ENCODE data around the gene SNX24.

SNX24 gene

DNA sequence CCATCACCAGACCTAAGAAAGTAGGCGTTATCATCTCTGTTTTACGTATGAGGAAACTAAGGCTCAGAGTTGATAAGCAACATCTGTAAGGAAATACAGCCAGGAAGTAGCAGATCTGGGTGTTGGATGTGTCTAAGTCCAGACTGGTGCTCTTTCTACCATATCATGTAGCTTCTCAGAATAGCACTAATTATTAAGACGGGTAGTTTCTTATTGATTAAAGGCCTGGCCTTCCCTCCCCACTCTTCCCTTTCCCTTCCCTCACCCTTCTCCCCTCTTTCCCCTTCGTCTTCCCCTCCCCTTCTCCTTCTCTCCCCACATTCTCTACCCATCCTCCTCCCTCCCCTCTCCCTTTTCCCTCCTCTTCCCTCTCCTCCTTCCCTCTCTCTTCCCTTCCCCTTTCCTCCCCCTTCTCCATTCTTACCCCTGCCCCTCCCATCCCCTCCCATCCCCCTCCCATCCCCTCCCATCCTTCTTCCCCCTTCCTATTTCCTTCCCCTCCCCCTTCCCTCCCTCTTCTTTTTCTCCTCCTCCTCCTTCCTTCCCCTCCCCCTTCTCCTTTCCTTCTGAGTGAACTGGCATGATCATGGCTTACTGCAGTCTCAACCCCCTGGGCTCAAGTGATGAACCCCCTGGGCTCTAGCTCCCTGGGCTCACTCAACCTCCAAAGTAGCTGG lies 79.4 kb downstream of the SNX24 start:
- Histone ChIP-seq H3K27ac (ENCODE audit: low read depth, low read length) (no peak overlapping the region), H3K36me3 (ENCODE audit: insufficient read depth, low read length) (no peaks in the 10 kb centered on the region), H3K9ac (ENCODE audit: low read length) (no peak overlapping the region), H3K4me3 (ENCODE audit: low read depth in 1 of 2, low read length in 2 of 2) (no peak overlapping the region), H3K9me3 (ENCODE audit: low read length) (no peaks in the 10 kb centered on the region), H3K27me3 (ENCODE audit: control insufficient read depth in 1 of 2, insufficient read depth in 2 of 2, low read length in 2 of 2) (no peaks in the 10 kb centered on the region), H3K4me1 (ENCODE audit: insufficient read depth, low read length) (no peaks in the 10 kb centered on the region)

DNA sequence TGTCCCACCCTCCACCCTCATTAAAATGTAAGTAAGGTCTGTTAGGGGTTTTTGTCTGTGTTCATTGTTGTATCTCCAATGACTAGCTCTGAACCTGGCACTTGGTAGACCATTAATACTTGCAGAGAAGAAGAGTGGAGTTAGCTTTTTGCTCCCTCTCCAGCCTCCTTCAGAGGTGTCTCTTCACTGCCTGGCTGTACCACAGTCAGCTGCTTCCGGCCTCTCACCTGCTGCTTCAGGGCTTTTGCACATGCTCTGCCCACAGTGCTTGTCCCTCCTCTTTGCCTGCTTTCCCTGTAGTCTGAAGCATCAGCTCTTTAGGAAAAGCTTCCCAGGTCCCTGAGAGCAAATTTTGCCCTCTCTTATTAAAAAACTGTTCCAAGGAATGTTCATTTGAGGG lies 83.6 kb downstream of the SNX24 start:
- H3K36me3 ChIP-seq (ENCODE audit: insufficient read depth, low read length), result no peaks in the 10 kb centered on the region
- H3K27me3 ChIP-seq (ENCODE audit: control insufficient read depth in 1 of 2, insufficient read depth in 2 of 2, low read length in 2 of 2), result no peaks in the 10 kb centered on the region
- no peaks in the 10 kb centered on the region for H3K9me3 ChIP-seq (ENCODE audit: low read length)
- no peaks in the 10 kb centered on the region for H3K4me1 ChIP-seq (ENCODE audit: insufficient read depth, low read length)
- H3K4me3 ChIP-seq (ENCODE audit: low read depth in 1 of 2, low read length in 2 of 2), result no peak overlapping the region
- no peak overlapping the region for H3K27ac ChIP-seq (ENCODE audit: low read depth, low read length)
- H3K9ac ChIP-seq (ENCODE audit: low read length), result no peak overlapping the region

DNA sequence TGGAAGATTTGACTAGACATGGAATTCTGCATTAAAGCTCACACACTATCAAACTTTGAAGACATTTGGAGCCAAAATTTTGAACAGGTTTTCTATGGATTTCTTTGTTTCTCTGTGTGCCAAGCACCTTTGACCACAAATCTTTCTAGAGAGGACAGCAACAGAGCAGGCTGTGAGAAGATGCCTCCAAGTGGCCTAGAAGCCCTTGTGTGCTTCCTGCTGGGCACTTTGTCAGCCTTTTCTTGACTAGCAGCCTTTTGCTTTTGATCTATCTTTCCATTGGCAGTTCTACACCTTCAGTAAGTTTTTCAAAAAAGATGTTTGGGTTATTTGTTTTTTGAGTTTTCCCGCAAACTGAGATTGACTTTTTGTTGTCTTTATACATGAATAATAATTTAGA lies 84.6 kb downstream of the SNX24 start:
- Histone ChIP-seq H3K4me3 (ENCODE audit: low read depth in 1 of 2, low read length in 2 of 2) (no peak overlapping the region), H3K27me3 (ENCODE audit: control insufficient read depth in 1 of 2, insufficient read depth in 2 of 2, low read length in 2 of 2) (no peaks in the 10 kb centered on the region), H3K9ac (ENCODE audit: low read length) (no peak overlapping the region), H3K27ac (ENCODE audit: low read depth, low read length) (no peak overlapping the region), H3K4me1 (ENCODE audit: insufficient read depth, low read length) (no peaks in the 10 kb centered on the region), H3K36me3 (ENCODE audit: insufficient read depth, low read length) (no peaks in the 10 kb centered on the region), H3K9me3 (ENCODE audit: low read length) (no peaks in the 10 kb centered on the region)

DNA sequence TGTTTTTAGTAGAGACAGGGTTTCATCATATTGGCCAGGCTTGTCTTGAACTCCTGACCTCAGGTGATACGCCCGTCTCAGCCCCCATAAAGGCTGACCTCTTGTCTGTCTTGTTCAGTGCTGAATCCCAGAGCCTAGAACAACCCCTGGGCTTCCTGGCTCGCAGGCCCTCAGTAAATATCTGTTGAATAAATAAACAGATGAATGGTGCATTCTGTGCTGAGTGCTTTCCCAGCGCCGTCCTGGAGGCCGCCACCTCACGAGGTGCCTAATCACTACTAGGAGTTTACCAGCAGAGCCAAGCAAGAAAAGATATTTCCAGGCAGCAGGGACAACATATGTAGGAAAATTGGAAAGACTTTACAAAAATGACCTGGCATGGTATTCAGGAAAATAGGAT lies 88.5 kb downstream of the SNX24 start:
- no peaks in the 10 kb centered on the region for H3K27me3 ChIP-seq (ENCODE audit: control insufficient read depth in 1 of 2, insufficient read depth in 2 of 2, low read length in 2 of 2)
- H3K9ac ChIP-seq (ENCODE audit: low read length), result no peak overlapping the region
- H3K9me3 ChIP-seq (ENCODE audit: low read length), result no peaks in the 10 kb centered on the region
- H3K4me3 ChIP-seq (ENCODE audit: low read depth in 1 of 2, low read length in 2 of 2), result no peak overlapping the region
- H3K4me1 ChIP-seq (ENCODE audit: insufficient read depth, low read length), result peaks cover 11% of the 10 kb centered on the region
- H3K36me3 ChIP-seq (ENCODE audit: insufficient read depth, low read length), result no peaks in the 10 kb centered on the region
- no peak overlapping the region for H3K27ac ChIP-seq (ENCODE audit: low read depth, low read length)

DNA sequence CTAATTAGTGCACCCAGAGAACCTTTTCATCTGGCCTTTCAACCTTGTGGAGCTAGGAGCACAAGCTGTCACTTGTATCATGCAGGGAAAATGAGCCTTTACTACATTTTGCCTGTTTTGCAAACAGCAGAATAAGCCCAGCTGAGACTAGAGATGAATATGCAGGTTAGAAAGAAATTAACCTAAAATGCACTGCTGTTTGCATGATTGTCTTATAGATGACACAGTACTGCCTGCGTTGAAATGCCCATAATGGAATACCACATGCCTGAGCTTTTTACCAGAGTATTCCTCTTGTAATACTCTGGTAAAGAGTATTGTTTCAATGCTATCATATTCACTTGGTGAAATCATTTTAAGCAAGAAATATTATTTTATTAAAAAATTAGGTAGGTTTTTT lies 90.7 kb downstream of the SNX24 start:
- Histone ChIP-seq H3K27ac (ENCODE audit: low read depth, low read length) (no peak overlapping the region), H3K4me3 (ENCODE audit: low read depth in 1 of 2, low read length in 2 of 2) (no peak overlapping the region), H3K27me3 (ENCODE audit: control insufficient read depth in 1 of 2, insufficient read depth in 2 of 2, low read length in 2 of 2) (no peaks in the 10 kb centered on the region), H3K36me3 (ENCODE audit: insufficient read depth, low read length) (no peaks in the 10 kb centered on the region), H3K4me1 (ENCODE audit: insufficient read depth, low read length) (peaks cover 11% of the 10 kb centered on the region), H3K9ac (ENCODE audit: low read length) (no peak overlapping the region), H3K9me3 (ENCODE audit: low read length) (no peaks in the 10 kb centered on the region)

DNA sequence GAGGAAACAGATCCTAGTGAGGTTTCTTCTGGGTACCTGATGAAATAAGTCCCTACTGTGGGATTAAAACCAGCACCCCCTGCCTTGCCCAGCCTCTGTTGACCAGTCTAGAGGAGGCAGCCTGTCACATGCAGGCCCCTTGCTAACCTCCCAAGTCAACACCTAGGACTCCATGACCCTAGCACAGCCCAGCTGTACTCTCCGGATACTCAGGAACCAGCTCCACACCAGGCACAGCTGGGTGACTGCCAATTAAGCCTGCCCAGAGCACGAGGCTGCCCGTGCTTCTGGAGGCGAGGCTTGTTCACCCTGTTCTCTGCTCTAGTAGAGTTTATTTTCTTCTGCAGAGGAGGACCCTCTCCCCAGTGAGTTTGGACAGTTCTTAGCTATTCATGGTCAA lies 92.5 kb downstream of the SNX24 start:
- Histone ChIP-seq H3K27ac (ENCODE audit: low read depth, low read length) (no peak overlapping the region), H3K27me3 (ENCODE audit: control insufficient read depth in 1 of 2, insufficient read depth in 2 of 2, low read length in 2 of 2) (no peaks in the 10 kb centered on the region), H3K9ac (ENCODE audit: low read length) (no peak overlapping the region), H3K36me3 (ENCODE audit: insufficient read depth, low read length) (no peaks in the 10 kb centered on the region), H3K4me3 (ENCODE audit: low read depth in 1 of 2, low read length in 2 of 2) (no peak overlapping the region), H3K4me1 (ENCODE audit: insufficient read depth, low read length) (peaks cover 20% of the 10 kb centered on the region), H3K9me3 (ENCODE audit: low read length) (no peaks in the 10 kb centered on the region)

DNA sequence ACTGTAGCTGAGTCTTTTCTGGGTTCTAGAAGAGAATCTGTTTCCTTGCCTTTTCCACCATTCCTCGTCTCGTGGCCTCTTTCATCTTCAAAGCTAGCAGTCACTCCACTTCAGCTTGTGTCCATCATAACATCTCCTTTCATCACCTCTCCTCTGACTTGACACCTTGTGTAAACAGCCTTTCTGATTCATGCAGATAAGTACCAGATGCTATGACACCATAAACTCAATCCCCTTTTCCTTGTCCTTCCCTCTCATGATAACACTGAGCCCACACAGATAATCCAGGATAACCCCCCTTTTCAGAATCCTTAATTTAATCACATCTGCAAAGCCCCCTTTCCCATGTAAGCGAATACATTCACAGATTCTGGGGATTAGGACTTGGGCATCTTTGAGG lies 95.5 kb downstream of the SNX24 start:
- Histone ChIP-seq H3K27me3 (ENCODE audit: control insufficient read depth in 1 of 2, insufficient read depth in 2 of 2, low read length in 2 of 2) (no peaks in the 10 kb centered on the region), H3K9ac (ENCODE audit: low read length) (no peak overlapping the region), H3K4me1 (ENCODE audit: insufficient read depth, low read length) (peaks cover 30% of the 10 kb centered on the region), H3K27ac (ENCODE audit: low read depth, low read length) (no peak overlapping the region), H3K36me3 (ENCODE audit: insufficient read depth, low read length) (no peaks in the 10 kb centered on the region), H3K9me3 (ENCODE audit: low read length) (no peaks in the 10 kb centered on the region), H3K4me3 (ENCODE audit: low read depth in 1 of 2, low read length in 2 of 2) (no peak overlapping the region)

DNA sequence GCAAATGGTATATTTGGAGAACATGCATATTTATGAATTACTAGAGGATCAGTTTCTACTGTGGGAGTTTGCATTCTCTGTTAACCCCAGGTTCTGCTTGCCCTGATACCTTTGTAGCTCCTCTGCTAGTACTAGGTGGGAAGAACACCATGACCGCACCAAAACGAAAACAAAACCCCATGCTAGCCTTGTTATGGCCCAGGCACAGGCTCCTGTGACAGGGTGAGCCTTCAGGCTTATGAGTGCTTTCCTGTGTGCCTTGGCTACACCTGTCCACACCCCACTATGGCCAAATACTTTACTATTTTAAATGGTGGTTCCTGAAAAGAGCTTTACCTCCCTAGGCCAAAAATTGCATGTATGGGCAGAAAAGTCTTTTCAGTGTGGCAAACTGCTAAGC lies 96.3 kb downstream of the SNX24 start:
- Histone ChIP-seq H3K9ac (ENCODE audit: low read length) (no peak overlapping the region), H3K27ac (ENCODE audit: low read depth, low read length) (no peak overlapping the region), H3K27me3 (ENCODE audit: control insufficient read depth in 1 of 2, insufficient read depth in 2 of 2, low read length in 2 of 2) (no peaks in the 10 kb centered on the region), H3K36me3 (ENCODE audit: insufficient read depth, low read length) (no peaks in the 10 kb centered on the region), H3K9me3 (ENCODE audit: low read length) (no peaks in the 10 kb centered on the region), H3K4me3 (ENCODE audit: low read depth in 1 of 2, low read length in 2 of 2) (no peak overlapping the region), H3K4me1 (ENCODE audit: insufficient read depth, low read length) (peaks cover 30% of the 10 kb centered on the region)

DNA sequence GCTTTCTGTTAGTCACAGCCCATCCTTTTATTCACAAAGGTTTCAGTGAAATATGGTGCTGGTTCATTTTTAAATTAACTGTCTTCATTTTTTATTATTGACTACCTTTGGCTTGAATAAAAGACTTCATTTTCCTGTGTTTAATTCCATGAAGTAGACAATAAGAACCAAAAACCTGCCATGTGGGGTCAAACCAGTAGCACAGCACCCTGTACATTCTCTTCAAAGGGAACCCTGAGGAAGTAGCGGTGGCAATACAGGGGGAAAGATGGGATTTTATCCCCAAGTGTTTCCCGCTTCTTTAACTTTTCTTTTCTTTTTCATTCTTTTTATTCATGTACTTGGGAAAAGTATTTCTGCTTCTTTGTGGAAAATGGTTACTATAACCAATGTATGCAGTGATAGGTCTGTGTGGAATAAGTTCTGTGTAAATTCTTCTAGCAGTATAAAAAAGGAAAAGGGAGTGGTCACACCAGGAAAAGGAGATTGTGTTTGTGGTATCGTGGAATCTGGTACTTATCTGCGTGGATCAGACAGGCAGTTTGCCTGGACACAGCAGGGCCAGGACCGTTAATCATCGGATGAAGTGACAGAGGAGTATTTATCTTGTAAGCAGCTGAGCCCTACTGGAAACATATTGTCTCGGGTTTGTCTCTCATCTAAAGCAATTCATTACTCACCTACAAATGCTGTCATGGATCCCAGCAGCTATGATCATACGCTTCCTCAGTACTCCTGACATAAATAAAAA lies 96.9 kb downstream of the SNX24 start:
- Histone ChIP-seq H3K9ac (ENCODE audit: low read length) (no peak overlapping the region), H3K36me3 (ENCODE audit: insufficient read depth, low read length) (no peaks in the 10 kb centered on the region), H3K9me3 (ENCODE audit: low read length) (no peaks in the 10 kb centered on the region), H3K27ac (ENCODE audit: low read depth, low read length) (no peak overlapping the region), H3K27me3 (ENCODE audit: control insufficient read depth in 1 of 2, insufficient read depth in 2 of 2, low read length in 2 of 2) (no peaks in the 10 kb centered on the region), H3K4me3 (ENCODE audit: low read depth in 1 of 2, low read length in 2 of 2) (peak overlapping the region in 1 of 2 donors; percentile 35), H3K4me1 (ENCODE audit: insufficient read depth, low read length) (peaks cover 30% of the 10 kb centered on the region)

DNA sequence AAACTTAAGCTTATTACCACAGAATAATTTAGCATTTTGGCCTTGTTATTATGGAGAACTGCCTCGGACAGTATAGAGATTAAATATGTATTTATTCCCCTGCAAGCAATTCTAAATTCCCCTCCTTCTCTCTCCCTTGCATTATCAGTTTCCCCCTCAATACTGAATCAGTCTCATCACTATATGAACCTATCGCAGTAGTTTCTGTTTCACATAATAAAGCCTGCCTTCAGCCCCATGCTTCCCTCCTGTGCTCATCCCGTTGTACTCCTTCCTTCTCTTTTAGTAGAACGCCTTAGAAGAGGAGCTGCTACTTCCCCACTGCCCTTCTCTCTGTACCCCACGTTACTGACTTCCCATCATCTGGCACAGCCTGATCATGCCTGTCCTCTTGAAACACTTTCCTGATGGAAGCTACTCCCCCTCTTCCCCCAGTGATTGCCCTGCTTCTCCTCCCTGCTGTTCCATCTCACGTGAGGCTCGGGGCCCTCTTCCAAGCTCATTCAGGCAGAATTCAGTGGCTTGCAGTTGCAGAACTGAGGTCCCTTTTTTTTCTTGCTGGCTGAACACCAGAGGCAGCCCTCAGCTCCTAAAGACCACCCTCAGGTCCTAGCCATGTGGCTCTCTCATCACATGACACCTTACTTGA lies 97.8 kb downstream of the SNX24 start:
- Histone ChIP-seq H3K27ac (ENCODE audit: low read depth, low read length) (no peak overlapping the region), H3K9me3 (ENCODE audit: low read length) (no peaks in the 10 kb centered on the region), H3K4me3 (ENCODE audit: low read depth in 1 of 2, low read length in 2 of 2) (peak overlapping the region in 1 of 2 donors; percentile 35), H3K9ac (ENCODE audit: low read length) (no peak overlapping the region), H3K4me1 (ENCODE audit: insufficient read depth, low read length) (peaks cover 22% of the 10 kb centered on the region), H3K36me3 (ENCODE audit: insufficient read depth, low read length) (no peaks in the 10 kb centered on the region), H3K27me3 (ENCODE audit: control insufficient read depth in 1 of 2, insufficient read depth in 2 of 2, low read length in 2 of 2) (no peaks in the 10 kb centered on the region)

DNA sequence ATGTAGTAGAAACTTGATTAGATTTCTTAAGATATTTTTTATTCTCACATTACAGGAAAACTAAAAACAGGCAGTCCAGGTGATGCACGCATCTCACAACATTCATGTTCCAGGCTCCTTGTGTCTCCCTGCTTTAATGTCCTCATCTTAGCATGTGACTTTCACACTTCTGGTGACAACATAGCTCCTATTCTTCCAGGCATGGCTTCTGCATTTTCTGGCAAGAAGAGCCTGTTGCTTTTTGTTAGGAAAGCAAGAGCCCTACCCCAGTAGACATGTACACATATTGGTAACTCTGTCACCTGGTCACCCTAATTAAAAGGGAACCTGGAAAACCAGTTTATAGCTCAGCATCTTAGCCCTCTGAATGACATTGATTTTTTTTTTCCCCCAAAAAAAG lies 98.6 kb downstream of the SNX24 start:
- H3K27ac ChIP-seq (ENCODE audit: low read depth, low read length), result no peak overlapping the region
- no peak overlapping the region for H3K9ac ChIP-seq (ENCODE audit: low read length)
- H3K36me3 ChIP-seq (ENCODE audit: insufficient read depth, low read length), result no peaks in the 10 kb centered on the region

More for the DNA sequence above, 98.6 kb downstream of the SNX24 start:
- no peak overlapping the region for H3K4me3 ChIP-seq (ENCODE audit: low read depth in 1 of 2, low read length in 2 of 2)
- peaks cover 19% of the 10 kb centered on the region for H3K4me1 ChIP-seq (ENCODE audit: insufficient read depth, low read length)
- no peaks in the 10 kb centered on the region for H3K9me3 ChIP-seq (ENCODE audit: low read length)
- H3K27me3 ChIP-seq (ENCODE audit: control insufficient read depth in 1 of 2, insufficient read depth in 2 of 2, low read length in 2 of 2), result no peaks in the 10 kb centered on the region
